ENCODE results near the gene RGS1. TPM values are rescaled to one million over a fixed set of nuclear protein-coding genes. Genes with fewer than 3 reads are reported as not detected.

The RGS1 gene
- total RNA-seq, 1 donor, result 13.7 TPM

DNA sequence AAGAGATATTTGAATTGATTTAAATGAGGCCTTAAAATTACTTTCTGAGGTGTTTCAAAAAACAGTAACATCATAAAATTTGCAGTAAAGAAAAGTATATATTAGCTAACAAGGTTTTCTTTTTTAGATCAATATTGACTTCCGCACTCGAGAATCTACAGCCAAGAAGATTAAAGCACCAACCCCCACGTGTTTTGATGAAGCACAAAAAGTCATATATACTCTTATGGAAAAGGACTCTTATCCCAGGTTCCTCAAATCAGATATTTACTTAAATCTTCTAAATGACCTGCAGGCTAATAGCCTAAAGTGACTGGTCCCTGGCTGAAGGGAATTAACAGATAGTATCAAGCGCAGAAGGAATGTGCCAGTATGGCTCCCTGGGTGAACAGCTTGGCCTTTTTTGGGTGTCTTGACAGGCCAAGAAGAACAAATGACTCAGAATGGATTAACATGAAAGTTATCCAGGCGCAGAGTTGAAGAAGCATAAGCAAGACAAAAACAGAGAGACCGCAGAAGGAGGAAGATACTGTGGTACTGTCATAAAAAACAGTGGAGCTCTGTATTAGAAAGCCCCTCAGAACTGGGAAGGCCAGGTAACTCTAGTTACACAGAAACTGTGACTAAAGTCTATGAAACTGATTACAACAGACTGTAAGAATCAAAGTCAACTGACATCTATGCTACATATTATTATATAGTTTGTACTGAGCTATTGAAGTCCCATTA lies 3.6 kb downstream of the RGS1 start:
- no peak for DNase-seq (ENCODE audit: low read depth in 2 of 3, low spot score in 2 of 3)

DNA sequence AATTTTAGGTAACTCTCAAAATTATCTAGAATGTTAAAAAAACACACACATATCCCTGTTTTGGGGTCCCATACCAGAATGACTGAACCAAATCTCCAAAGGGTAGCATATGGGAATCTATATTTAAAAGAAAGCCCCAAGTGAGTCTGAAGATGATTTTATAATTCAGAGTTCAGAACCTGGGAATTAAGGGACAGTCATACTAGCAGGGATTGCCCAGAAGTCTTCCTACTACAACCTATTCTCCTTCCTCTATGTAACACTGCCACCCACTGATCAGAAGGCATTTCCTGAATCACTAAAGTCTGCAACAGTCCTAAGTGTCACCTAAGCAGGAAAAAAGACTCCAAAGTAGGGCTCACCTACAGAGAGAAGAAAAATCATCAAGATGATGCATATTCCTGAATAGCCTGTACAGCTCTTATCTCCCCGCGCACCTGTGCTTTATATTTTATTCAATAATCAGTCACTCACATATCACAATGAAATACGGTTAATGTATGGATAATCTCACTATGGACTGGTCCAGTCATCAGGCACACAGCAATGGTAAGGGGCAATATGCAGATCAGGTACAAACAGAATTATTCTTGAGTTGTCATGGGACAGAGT lies 4.9 kb downstream of the RGS1 start:
- peak in 2 of 3 donors; percentile 46 to 55 for DNase-seq (ENCODE audit: low read depth in 2 of 3, low spot score in 2 of 3)

DNA sequence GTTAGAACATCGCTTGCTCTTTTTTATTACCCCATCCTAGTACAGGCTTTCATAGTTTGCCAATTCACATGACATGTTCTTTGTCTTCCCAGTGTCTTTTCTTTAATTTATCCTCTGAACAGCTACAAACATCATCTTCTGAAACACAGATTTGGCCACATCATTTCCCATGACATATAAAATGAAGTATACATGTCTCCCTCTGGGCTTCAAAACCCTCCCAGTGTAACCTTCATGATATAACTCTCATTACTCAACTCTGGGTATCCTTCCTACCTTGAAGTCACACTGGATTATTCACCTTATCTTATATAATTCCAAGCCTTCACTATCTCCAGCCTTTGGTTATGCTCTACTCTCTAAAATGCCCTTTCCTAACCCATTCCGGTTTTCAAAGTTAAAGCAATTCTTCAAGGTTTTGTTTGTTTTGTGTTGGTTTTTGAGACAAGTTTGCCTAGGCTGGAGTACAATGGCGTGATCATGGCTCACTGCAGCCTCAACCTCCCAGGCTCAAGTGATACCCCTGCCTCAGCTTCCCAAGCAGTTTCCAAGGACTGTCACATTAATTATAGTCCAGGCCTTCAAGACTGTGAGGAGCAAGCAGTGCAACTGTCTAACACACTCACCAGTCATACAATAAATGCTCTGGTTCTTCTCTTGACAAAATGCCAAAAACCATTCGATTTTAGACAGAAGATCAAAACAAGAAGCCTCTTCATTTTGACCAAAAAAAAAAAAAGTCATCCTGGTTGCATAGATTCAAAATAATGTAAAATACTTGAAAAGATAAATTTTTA lies 5.8 kb downstream of the RGS1 start:
- DNase-seq (ENCODE audit: low read depth in 2 of 3, low spot score in 2 of 3), result no peak

DNA sequence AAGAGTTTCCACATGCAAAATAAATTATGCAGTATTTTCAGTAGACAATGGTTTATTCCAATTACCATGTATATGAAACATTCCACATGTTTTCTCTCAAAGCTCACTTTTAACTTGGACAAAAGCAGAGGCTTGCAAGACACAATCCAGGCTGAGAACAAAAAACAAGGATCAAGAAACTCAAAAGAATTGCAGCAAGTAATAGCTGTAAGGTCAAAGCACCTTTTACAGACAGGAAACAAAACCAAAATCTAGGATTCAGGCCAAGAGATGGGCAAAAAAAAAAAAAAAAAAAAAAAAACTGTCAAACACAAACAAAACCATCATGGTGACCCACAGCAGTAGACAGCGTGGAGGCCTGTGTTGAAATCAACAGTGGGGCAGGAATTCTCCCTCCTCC lies 9.3 kb downstream of the RGS1 start:
- no peak for DNase-seq (ENCODE audit: low read depth in 2 of 3, low spot score in 2 of 3)

DNA sequence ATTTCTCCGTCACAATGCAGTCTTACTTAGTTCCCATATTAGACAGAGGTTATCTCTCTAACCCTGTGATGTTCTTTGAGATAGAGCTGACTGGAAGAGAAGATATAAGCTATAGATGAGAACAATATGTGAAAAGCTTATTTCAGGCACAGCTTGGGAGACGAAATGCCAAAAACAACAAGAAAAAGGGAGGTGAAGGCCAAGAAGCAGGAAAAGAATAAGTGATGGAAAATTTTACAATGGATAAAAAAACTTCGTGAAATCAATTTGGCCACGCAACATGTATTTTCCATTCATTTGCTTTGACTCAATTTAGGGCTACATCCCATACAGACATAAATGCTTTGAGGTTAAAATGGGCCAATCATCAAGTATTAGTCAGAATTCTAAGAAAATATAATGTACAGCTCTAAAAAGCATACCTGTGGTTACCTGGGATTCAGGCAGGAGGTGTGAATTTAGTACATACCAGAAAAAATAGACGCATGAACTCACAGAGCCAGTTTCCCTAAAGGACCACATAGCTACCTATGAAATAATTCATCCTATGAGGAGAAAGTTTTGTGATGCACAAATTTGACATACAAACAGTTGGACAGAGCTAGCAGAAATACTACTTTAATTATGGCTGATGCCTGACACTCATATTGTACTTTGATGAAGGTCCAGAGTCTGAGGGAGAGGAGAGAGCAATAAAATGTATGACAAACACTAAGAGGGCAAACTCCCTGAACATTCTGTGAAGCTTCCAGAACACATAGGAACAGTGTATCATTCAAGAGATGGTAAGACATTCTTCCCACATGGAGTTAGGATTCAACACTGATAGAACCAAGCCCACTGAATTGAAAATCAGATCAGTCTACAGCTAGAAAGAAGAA lies 12.1 kb downstream of the RGS1 start:
- DNase-seq (ENCODE audit: low read depth in 2 of 3, low spot score in 2 of 3), result no peak

DNA sequence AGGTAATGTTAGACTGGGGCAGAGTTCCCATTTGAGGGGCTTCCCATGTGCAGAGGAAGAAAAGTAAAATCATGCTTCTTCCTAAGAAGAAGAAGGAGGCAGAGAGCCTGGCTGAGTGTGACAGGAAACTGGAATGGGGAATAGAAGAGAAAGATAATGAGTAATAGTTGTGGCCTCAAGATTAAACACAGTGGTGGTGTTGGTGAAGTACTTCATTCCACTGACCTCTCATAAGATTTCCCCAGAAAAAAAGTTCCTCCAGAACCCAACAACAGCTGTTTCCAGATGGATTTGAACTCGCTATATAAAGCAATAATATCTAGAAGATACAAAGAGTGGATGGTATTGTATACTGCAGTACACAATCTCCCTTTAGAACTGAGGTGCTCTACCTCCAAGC lies 13.0 kb downstream of the RGS1 start:
- no peak for DNase-seq (ENCODE audit: low read depth in 2 of 3, low spot score in 2 of 3)

DNA sequence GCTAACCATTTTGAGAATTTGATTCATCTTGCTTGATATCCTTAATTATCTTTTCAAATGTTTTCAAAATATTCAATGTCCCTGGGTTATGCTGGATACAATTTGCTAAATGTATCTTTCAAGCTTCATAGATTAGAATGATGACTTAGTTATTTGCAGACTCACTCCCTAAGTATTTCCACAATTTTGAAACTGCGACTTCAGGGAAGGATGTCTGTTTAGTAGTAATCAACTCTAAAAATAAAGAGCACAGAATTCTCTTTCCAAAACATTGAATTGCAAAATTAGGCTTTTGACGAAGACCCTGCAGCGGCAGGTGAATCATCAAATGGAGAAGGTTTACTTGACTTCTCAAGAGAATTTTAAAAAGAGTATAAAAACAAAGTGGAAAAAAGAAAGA lies 14.2 kb downstream of the RGS1 start:
- DNase-seq (ENCODE audit: low read depth in 2 of 3, low spot score in 2 of 3), result no peak

DNA sequence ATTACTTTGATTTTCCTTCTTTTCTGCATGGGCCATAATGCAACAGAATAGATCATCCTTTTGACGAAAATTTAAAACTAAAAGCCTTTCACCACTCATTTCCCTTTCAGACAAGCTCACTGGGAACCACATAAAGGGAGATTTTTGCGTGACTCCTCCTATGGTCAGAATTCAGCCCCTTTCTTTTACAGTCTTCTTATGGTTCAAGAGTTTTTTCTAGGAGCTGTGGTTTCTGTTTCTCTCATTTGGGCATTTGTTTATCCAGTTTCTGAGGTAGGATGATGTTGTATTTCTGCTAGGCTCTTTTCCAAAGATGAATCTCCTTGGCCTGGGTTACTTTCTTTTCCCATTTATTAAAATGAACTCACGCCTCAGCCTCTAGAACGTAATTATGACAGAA lies 16.9 kb downstream of the RGS1 start:
- DNase-seq (ENCODE audit: low read depth in 2 of 3, low spot score in 2 of 3), result no peak

DNA sequence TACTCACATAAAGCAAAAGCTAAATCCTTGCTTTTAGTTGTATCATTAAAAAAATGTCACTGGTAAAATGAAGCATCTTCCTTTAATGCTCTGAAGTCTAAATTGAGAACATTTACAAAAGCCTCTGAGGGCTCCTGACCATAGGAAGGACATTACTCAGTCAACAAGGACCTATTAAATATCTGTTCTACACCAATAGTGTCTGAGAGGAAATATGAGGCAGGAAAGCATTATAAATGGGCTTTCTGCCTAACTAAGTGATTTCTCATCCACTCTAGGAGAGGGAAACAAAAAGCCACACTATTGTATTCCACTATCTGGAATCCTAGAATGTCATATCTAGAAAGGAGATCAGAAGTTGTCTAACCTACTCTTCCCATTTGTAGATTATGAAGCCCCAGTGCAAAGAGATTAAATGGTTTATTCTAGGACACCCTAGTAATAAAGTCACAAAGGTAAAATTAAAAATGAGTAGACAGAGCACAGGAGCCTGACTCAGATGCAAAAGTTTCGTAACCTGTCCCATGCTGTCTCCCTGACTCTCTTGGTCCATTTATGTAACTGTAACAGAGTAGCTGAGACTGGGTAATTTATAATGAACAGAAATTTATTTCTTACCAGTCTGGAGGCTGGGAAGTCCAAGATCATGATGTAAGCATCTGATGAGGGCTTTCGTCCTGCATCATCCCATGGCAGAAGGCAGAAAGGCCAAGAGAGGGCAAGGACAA lies 17.6 kb downstream of the RGS1 start:
- no peak for DNase-seq (ENCODE audit: low read depth in 2 of 3, low spot score in 2 of 3)

DNA sequence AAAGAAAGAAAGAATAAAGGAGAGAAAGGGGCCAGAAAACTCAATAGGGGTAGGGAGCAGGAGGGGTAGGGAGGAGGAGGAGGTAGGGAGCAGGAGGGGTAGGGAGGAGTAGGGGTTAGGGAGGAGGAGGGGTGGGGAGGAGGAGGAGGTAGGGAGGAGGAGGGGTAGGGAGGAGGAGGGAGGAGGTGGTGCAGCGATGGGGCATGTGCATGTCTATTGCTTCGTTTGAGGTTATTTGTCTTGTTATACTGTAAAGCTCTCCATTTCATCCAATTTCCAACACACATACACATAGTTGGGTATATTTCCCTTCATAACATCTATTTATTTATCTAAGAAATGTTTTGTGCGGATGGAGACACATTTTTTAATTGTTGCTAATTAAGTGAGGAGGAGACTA lies 19.7 kb downstream of the RGS1 start:
- DNase-seq (ENCODE audit: low read depth in 2 of 3, low spot score in 2 of 3), result no peak

DNA sequence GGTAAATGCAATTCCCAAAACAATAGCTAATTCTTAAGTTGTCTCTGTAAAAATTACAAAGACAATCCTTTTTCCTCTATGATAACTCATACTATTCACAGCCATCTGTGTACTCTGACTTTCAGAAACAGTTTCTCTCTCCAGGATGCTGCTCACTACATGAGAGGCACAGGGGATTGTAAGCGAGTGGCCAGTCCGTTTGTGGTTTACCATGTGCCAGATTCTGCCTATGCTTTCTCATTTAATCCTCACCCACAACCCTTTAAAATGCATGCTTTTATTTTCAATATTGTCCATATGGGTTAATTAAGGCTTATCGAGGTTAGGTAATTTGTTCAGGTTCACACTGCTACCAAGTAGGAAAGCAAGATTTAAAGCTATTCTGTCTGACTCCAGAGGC lies 23.0 kb downstream of the RGS1 start:
- no peak for DNase-seq (ENCODE audit: low read depth in 2 of 3, low spot score in 2 of 3)

DNA sequence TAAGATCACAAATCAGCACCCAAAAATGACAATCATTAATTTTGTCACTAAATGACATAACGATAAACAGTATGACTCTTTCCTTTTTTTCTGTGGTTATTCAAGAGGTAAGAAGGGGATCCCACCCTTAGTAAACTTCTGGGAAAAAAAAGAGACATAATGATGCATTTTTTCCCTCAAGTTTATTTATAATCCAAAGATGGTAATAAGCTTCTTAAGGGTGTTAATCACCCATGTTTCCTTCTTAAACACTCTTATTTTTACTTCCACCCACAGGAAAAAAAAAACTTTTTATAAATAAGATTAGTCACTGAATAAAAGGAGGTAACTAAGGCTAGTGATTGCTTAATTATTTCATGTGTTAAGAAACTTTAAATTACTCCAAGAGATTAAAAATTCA lies 24.7 kb downstream of the RGS1 start:
- no peak for DNase-seq (ENCODE audit: low read depth in 2 of 3, low spot score in 2 of 3)

DNA sequence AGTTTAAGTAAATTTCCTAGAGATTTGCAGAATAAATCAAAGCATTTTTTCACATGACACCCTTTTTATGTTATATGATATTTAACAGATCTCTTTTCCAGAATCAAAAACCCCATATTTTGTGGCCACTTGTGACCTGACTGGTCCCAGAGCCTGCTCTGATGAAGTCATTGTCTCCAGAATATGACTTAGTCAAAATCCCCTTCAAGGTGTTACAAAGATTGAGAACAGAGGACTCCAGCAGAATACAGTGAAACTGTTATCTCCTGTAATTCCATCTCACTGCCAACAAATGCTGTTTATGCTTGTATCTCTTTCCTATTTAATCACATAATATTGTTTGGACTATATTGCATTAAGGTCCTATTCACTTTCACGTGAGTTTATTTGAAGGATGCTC lies 25.6 kb downstream of the RGS1 start:
- no peak for DNase-seq (ENCODE audit: low read depth in 2 of 3, low spot score in 2 of 3)

DNA sequence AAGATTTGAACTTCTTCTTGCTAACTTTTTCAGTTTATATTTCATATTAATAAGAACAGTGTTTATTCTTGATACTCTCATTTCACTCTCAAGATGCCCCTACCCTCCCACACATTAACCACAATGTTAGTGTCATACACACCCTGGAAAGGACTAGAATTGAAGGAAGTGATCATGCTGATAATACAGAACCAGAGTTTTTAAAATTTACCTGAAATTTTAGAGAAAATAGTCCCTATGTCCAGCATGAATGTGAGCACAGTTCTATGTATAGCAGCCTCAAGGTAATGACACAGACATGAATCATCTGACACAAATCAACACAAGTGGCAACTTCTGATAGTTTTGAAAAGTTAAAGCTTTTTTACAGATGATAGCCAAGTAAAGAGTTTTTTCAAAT lies 26.0 kb downstream of the RGS1 start:
- DNase-seq (ENCODE audit: low read depth in 2 of 3, low spot score in 2 of 3), result no peak

DNA sequence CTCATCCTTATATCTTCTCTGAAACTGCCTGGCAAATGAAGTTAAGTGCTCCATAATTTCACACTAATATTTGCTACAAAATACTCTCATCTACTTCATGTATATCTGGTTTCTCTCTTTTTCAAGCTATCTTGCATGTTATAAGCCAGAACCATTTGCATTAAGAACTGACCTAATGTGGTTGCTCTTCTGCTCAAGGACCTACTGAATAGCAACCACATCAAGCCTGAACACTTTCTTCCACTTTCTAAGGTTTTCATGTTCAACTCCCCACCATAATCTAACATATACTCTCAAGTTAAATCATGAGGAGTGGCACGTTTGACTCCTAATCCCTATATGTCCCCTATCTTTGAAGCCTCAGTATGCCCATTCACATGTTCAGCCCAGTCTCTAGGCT lies 27.2 kb downstream of the RGS1 start:
- DNase-seq (ENCODE audit: low read depth in 2 of 3, low spot score in 2 of 3), result no peak

DNA sequence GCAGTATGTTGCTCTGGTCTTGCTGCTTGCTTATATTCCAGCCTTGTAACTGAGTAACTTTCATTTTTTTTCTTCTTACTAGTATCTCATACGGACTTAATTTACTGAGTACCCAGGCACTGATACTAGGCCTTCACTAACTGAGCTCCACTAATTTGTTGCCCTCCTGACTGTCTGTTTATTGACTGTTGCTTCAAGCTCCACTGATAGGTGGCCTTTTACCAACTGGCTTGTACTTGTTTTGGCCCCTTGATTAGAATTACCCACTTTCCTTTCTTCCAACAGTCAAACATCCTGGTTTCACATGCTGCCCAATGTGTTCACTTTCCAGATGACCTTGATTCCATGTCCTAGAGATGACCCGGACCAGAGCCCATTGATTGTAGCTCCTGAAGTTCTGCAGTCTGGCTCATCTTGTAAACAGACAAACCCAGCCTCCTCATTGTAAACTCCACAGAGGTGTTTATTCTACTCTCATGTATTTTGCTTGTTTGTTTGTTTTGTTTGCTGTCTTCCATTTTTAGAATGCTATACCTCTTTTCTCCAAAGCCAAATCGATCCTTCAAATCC lies 27.7 kb downstream of the RGS1 start:
- DNase-seq (ENCODE audit: low read depth in 2 of 3, low spot score in 2 of 3), result no peak

DNA sequence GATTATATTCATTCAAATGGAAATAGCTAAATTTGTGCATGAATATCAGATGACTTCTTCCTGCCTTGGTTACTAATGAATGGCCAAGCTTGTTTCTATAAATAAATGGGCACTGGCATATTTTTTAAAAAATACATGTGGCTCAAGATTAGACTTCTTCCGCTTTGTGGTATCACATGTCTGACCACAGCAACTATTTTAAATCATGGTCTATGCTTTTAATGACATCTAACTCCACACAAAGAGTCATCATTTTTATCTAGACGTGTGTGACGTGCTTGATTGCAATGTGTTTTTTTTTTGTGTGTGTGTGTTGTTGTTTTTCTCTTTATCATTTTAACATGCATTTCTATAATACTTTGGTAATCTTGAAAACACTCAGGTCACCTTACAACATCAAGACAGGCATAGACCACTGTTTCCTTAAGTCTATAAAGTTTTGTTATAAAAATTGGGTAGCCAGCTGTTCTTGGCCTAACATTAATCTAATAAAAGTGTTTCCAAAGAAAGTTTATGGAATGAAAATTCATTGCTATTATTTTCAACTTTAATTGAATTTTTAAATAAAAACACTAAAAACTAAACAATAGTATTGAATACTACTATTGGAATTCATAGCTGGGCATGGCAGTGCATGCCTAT lies 29.5 kb downstream of the RGS1 start:
- peak in 2 of 3 donors; percentile 78 to 91 for DNase-seq (ENCODE audit: low read depth in 2 of 3, low spot score in 2 of 3)

DNA sequence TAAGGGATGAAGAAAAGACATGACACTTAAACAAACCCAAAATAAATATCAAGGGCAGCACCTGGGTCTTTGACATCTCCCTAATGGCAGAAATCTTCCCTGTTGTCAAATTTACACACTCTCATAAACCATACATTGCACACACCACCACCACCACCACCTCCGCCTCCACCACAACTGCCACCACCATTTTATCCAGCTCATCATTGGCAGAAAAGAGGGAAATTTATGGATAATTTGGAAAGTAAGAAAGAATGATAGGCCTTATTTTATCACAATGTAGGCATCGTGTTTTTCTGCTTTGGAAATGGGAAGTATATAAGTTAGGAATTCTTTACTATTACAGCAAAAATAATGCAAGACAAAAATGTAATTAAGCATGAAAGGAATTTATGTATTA lies 33.1 kb downstream of the RGS1 start:
- DNase-seq (ENCODE audit: low read depth in 2 of 3, low spot score in 2 of 3), result no peak

Measured in hematopoietic multipotent progenitor cell (in vitro differentiated cells).